Measurements from ENCODE around the gene B3GAT1.
"Not testable (repeated sequence)": the region's sequence is repeated elsewhere in the genome, so short reads cannot be mapped to it uniquely, and the experiment has no call there.

B3GAT1 gene, protein sequence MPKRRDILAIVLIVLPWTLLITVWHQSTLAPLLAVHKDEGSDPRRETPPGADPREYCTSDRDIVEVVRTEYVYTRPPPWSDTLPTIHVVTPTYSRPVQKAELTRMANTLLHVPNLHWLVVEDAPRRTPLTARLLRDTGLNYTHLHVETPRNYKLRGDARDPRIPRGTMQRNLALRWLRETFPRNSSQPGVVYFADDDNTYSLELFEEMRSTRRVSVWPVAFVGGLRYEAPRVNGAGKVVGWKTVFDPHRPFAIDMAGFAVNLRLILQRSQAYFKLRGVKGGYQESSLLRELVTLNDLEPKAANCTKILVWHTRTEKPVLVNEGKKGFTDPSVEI

DNA sequence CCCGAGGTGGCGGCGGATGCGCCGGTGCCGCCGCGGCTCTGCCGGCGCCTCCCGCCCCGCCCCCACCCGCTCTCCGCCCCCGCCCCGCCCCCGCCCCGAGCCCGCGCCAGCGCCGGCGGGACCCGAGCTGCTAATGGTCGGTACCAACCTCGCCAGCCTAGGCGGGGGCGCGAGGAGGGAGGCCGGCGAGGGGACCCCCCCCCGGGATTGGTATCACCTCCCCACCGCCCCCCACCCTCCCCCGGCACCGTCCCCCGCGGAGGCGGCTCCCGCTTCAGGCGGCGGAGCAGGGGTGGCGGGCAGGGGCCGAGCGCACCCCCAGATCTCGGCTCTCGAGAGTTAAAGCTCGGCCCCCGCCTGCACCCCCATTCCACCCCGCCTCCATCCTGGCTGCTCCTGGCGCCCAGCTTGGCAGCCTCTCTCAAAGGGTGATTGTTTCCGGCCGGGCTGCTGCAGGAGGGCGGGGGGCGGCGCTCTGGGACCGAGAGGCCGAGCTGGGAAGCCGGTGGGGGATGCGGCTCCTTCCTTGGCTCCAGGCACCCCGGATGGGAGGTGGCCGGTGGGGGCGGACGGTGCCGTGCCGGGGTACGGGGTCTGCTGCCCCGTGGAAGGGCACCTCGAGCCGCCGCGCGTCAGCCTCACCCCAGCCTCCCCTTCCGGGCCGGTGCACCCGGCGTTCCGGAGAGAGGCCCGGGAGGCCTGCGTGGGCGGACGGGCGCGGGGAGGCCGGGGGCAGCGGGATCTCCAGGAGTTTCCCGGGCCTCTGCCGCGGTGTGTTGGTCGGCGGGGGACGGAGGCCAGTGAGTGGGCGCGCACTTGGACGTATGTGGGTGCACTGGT lies at the start of gene B3GAT1:
TSS of gene B3GAT1 (minus strand) at position 40 of the 840 bp plus-strand sequence. CDS start 24,583 bp downstream, outside the sequence.
- intact Hi-C loops (cut with DNase I), result no loop called here
- DNase-seq, result peak; percentile 85 to 99 (median 91)

GRCh38 chr11:134461621-134462020 lies 49.6 kb upstream of the B3GAT1 start:
- intact Hi-C loops (cut with DNase I), result no loop called here
- no peak for DNase-seq

DNA sequence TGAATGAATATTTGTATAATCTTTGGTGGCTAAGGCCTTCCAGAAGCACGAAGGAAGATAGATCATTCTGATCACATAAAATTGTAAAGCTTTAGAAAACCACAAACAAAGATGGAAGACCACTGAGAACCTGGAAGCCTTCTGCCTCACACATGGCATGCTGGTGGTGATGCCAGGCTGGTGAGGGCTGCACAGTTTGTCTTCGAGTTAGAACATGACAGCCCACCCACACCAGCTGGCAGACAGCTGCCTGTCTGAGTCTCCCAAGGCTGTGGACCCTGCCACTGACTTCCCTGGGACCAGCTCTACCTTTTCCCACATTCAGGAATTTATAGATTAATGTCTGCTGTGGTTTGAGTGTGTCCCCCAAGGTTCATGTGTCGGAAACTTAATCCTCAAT lies 48.8 kb upstream of the B3GAT1 start:
- DNase-seq, result peak in 2 of 10 donors; percentile 13 to 41
- intact Hi-C loops (cut with DNase I), result no loop called here

- DNase-seq, result peak in 3 of 10 donors; percentile 14 to 74 (median 74)
- intact Hi-C loops (cut with DNase I), result no loop called here
Measured at GRCh38 chr11:134460062-134460561, 48.1 kb upstream of the B3GAT1 start.

DNA sequence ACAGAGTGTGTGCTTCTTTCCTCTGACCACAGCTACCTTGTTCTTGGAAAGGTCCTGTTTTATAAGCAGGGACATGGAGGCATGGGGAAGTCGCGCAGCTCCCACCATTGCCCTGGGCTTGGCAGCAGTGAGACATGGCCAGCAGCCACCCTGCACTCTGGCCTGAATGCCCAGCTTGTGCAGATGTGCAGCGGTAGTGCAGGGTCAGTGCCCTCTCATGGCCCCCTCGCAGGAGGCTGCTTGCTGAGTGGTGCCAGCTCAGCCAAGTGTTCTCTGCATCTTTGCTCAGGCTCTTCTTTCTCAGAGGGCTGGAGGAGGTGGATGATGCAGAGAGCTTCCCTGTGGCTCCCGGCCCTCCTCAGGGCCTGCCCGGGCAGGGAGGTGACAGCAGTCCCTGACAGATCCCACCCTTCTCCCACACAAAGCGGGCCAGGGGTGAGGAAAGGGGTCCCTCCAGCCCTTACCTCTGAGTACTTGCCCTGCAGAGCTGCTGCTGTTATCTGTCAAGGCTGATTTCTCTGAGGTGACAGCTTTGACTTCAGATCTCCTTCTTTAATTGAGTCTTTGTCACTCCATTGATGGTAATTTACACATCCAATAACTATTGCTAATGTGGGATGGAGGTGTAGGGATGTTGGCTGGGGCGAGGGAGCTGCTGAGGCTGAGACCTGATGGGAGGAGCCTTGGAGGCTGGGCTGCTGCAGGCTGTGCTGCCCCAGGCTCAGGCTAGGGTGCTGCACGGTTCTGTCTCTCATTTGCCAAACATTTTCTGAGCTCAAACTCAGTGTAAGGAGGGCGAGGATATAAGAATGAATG lies 47.4 kb upstream of the B3GAT1 start:
- DNase-seq, result peak in 4 of 10 donors; percentile 40 to 87 (median 58)
- intact Hi-C loops (cut with DNase I), result no loop called here

DNA sequence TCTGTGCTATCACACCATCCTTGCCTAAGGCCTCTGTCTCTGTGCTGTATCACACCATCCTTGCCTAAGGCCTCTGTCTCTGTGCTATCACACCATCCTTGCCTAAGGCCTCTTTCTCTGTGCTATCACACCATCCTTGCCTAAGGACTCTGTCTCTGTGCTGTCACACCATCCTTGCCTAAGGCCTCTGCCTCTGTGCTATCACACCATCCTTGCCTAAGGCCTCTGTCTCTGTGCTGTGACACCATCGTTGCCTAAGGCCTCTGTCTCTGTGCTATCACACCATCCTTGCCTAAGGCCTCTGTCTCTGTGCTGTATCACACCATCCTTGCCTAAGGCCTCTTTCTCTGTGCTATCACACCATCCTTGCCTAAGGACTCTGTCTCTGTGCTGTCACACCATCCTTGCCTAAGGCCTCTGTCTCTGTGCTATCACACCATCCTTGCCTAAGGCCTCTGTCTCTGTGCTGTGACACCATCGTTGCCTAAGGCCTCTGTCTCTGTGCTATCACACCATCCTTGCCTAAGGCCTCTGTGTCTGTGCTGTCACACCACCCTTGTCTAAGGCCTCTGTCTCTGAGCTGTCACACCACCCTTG lies 45.5 kb upstream of the B3GAT1 start:
- intact Hi-C loops (cut with DNase I), result not testable (repeated sequence)
- peak in 1 of 10 donors; percentile 8 for DNase-seq

- DNase-seq, result peak in 1 of 10 donors; percentile 6
- intact Hi-C loops (cut with DNase I), result no loop called here
Measured at GRCh38 chr11:134455516-134455915, 43.5 kb upstream of the B3GAT1 start.

GRCh38 chr11:134454146-134454690 lies 42.2 kb upstream of the B3GAT1 start:
- DNase-seq, result peak in 2 of 10 donors; percentile 55 to 59
- intact Hi-C loops (cut with DNase I), result loop anchor here (5.0 kb wide), 1 partner anchor 37 kb away; no protein-coding TSS in a partner anchor

- intact Hi-C loops (cut with DNase I), result loop anchor here (5.0 kb wide), 1 partner anchor 36 kb away; no protein-coding TSS in a partner anchor
- DNase-seq, result peak in 7 of 10 donors; percentile 38 to 95 (median 67)
Measured at GRCh38 chr11:134453441-134453840, 41.4 kb upstream of the B3GAT1 start.

- intact Hi-C loops (cut with DNase I), result loop anchor here (5.0 kb wide), 1 partner anchor 35 kb away; no protein-coding TSS in a partner anchor
- no peak for DNase-seq
Measured at GRCh38 chr11:134452838-134453155, 40.8 kb upstream of the B3GAT1 start.

GRCh38 chr11:134452026-134452837 lies 40.2 kb upstream of the B3GAT1 start:
- peak in 6 of 10 donors; percentile 28 to 92 (median 51) for DNase-seq
- intact Hi-C loops (cut with DNase I), result loop anchor here (5.0 kb wide), 1 partner anchor 35 kb away; no protein-coding TSS in a partner anchor

GRCh38 chr11:134450186-134450585 lies 38.1 kb upstream of the B3GAT1 start:
- DNase-seq, result peak in 1 of 10 donors; percentile 47
- intact Hi-C loops (cut with DNase I), result loop anchor here (5.0 kb wide), 1 partner anchor 33 kb away; no protein-coding TSS in a partner anchor

GRCh38 chr11:134449713-134450112 lies 37.7 kb upstream of the B3GAT1 start:
- intact Hi-C loops (cut with DNase I), result loop anchor here (5.0 kb wide), 1 partner anchor 32 kb away; no protein-coding TSS in a partner anchor
- DNase-seq, result peak in 1 of 10 donors; percentile 53

- no peak for DNase-seq
- intact Hi-C loops (cut with DNase I), result no loop called here
Measured at GRCh38 chr11:134449051-134449450, 37.0 kb upstream of the B3GAT1 start.

- intact Hi-C loops (cut with DNase I), result no loop called here
Measured at GRCh38 chr11:134447696-134448095, 35.7 kb upstream of the B3GAT1 start.

GRCh38 chr11:134445601-134446325 lies 33.7 kb upstream of the B3GAT1 start:
- intact Hi-C loops (cut with DNase I), result no loop called here
- DNase-seq, result peak in 2 of 10 donors; percentile 56 to 57

More at GRCh38 chr11:134447696-134448095, 35.7 kb upstream of the B3GAT1 start:
- peak in 2 of 10 donors; percentile 57 to 73 for DNase-seq
